ENCODE results near the gene CDH1. TPM values are rescaled to one million over a fixed set of nuclear protein-coding genes. Genes with fewer than 3 reads are reported as not detected.

The CDH1 gene
- polyA plus RNA-seq, 1 of the 3 experiments (the other 2 are of a cell fraction), result not detected

GRCh38 chr16:68732042-68732680 lies 4.9 kb upstream of the CDH1 start:
- POLR2A ChIA-PET, result no interaction called here
- Histone ChIP-seq H2AFZ (ENCODE audit: low read depth) (no peak overlapping the region), H3K9ac (no peak overlapping the region), H3K9me2 (no peaks in the 10 kb centered on the region), H4K20me1 (ENCODE audit: insufficient read depth) (no peaks in the 10 kb centered on the region), H3K79me2 (ENCODE audit: insufficient read depth) (no peaks in the 10 kb centered on the region), H3K9me3 (no peaks in the 10 kb centered on the region), H3K4me2 (no peak overlapping the region), H3F3A (replicated peaks; ENCODE audit: insufficient read depth) (no peaks in the 10 kb centered on the region), H3K4me3 (ENCODE audit: low read depth in 2 of 2, low read length in 1 of 2) (no peak overlapping the region), H3K27ac (ENCODE audit: low read depth in 2 of 2, low read length in 1 of 2) (no peak overlapping the region), H3K36me3 (replicated peaks in 1 of 2; ENCODE audit: control insufficient read depth in 1 of 2, insufficient read depth in 2 of 2, low read length in 1 of 2) (no peaks in the 10 kb centered on the region), H3K4me1 (ENCODE audit: control insufficient read depth in 1 of 2, insufficient read depth in 2 of 2, low read depth in 1 of 2, low read length in 1 of 2) (peaks cover 0 to 2% of the 10 kb centered on the region in 2 experiments; a peak in 1 of 4 replicates), H3K27me3 (ENCODE audit: insufficient read depth) (peaks cover 9% of the 10 kb centered on the region; the same call in 1 of the 2 replicates)
- CTCF ChIA-PET, result no interaction called here
- DNase-seq, result peak; percentile 61
- 30% methylated on average over 7 of the region's 8 CpGs for WGBS (ENCODE audit: low lambda C conversion rate)
- TF ChIP-seq TCF12 (IDR thresholded peaks at IDR 0.05), result no peak
- TF ChIP-seq YY1 (IDR thresholded peaks at IDR 0.05; ENCODE audit: low read depth), result no peak
- no peak for TF ChIP-seq FOXM1 (IDR thresholded peaks at IDR 0.05; ENCODE audit: low read depth)
- no peak for TF ChIP-seq GATA2 (CRISPR knock-in tag; IDR thresholded peaks at IDR 0.05)
- no peak for TF ChIP-seq FOSL2 (IDR thresholded peaks at IDR 0.05; ENCODE audit: borderline replicate concordance, low read depth)
- TF ChIP-seq GABPA (IDR thresholded peaks at IDR 0.05; ENCODE audit: low read depth), result no peak
- TF ChIP-seq ZBTB33 (IDR thresholded peaks at IDR 0.05; ENCODE audit: borderline replicate concordance, low read depth), result no peak
- TF ChIP-seq RFX5 (IDR thresholded peaks at IDR 0.05; ENCODE audit: low read length), result no peak
- TF ChIP-seq CTCF (IDR thresholded peaks at IDR 0.05), result no peak
- no peak for TF ChIP-seq RXRA (IDR thresholded peaks at IDR 0.05; ENCODE audit: borderline replicate concordance, low read depth)
- TF ChIP-seq SIN3A (IDR thresholded peaks at IDR 0.05; ENCODE audit: borderline replicate concordance, low read depth, low read length), result no peak
- no peak for TF ChIP-seq TEAD4 (IDR thresholded peaks at IDR 0.05; ENCODE audit: borderline replicate concordance, insufficient read depth)
- TF ChIP-seq PBX3 (IDR thresholded peaks at IDR 0.05), result no peak
- TF ChIP-seq MAX (IDR thresholded peaks at IDR 0.05; ENCODE audit: low read depth), result no peak
- TF ChIP-seq NFIC (IDR thresholded peaks at IDR 0.05; ENCODE audit: borderline replicate concordance), result no peak
- TF ChIP-seq MXI1 (IDR thresholded peaks at IDR 0.05; ENCODE audit: low read depth, low read length), result no peak
- TF ChIP-seq IRF3 (IDR thresholded peaks at IDR 0.05; ENCODE audit: low read depth, low read length), result no peak
- no peak for TF ChIP-seq MEF2A (IDR thresholded peaks at IDR 0.05; ENCODE audit: borderline replicate concordance, low read depth)

Data from SK-N-SH (cell line).